ENCODE measurements around the gene KDM5C. TPM values are rescaled to one million over a fixed set of nuclear protein-coding genes. Genes with fewer than 3 reads are reported as not detected.

KDM5C gene
- total RNA-seq (2014; rRNA removed; shearing (Covaris generic); ENCODE audit: low replicate concordance): 52.9 and 104 TPM in 2 replicates

DNA sequence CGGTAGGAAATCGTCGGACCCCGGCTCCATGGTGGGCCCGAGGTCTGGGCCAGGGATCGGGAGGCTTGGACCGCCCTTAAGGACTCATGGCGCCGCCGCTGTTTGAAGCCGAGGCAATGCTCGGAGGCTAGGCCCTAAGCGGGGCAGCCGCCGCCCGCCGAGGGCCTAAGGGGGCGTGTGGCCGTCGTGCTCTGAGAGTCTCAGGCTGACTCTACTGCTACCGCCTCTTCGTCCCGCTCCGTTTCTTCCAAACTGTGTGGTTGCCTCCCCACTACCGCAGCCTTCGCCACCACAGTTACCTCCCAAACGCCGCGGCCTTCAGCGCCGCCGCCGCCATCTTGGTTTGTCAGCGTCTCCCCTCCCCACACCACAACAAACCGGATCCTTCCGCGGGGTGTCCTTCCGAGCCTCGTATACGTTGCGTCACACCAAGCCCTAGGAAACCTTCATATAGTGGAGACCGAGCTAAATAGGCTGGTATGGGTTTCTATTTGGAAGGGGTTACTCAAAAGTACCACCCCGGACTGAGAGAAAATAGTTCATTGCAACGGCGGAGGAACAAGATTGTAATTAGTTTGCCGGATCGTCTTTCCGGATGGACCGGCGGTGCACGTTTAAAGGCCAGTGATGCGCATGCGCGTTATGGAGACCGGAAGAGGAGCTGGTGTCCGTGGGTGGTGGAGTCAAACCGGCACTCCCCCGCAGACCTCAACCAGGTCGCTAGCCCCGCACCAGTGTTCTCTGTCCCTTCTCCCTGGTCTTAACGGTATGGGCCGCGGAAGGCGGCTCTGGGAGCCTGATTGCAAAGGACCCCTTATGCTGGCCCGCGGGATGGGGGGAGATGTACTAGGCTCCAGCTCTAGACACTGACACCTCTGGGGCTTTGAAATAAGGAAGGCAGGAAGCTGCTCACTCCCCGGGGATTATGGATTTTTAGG lies at the start of gene KDM5C:
Gene KDM5C (minus strand): TSS at position 348 of the 938 bp plus-strand sequence. CDS start 318 bp downstream, at position 30.
- Histone ChIP-seq H3K27me3 (ENCODE audit: low read length) (no peaks in the 10 kb centered on the region), H2AFZ (ENCODE audit: low read length) (peak within 1 kb of the TSS; percentile 88), H4K20me1 (ENCODE audit: insufficient read depth, low read depth, low read length) (peaks cover 37% of the 10 kb centered on the region), H3K9me3 (ENCODE audit: low read length) (no peaks in the 10 kb centered on the region), H3K27ac (ENCODE audit: low read length) (peak within 1 kb of the TSS; percentile 80), H3K36me3 (ENCODE audit: insufficient read depth, low read length) (peaks cover 21% of the 10 kb centered on the region), H3K9me2 (replicated peaks; ENCODE audit: insufficient read depth, low read length) (no peaks in the 10 kb centered on the region), H3K4me3 (ENCODE audit: low read length) (peak within 1 kb of the TSS; percentile 95), H3K4me1 (ENCODE audit: low read length) (peaks cover 29% of the 10 kb centered on the region), H3K9ac (ENCODE audit: low read length) (peak within 1 kb of the TSS; percentile 98), H3K79me2 (ENCODE audit: low read length) (peaks cover 47% of the 10 kb centered on the region), H3K4me2 (ENCODE audit: low read depth, low read length, poor library complexity, severe bottlenecking) (peak within 1 kb of the TSS; percentile 86)
- DNase-seq: peak; percentile 98

- no peak overlapping the region for H3K4me3 ChIP-seq (ENCODE audit: low read length)
- no peaks in the 10 kb centered on the region for H3K27me3 ChIP-seq (ENCODE audit: low read length)
- no peaks in the 10 kb centered on the region for H4K20me1 ChIP-seq (ENCODE audit: insufficient read depth, low read depth, low read length)
- H3K9me3 ChIP-seq (ENCODE audit: low read length): no peaks in the 10 kb centered on the region
- no peaks in the 10 kb centered on the region for H3K79me2 ChIP-seq (ENCODE audit: low read length)
- no peak for DNase-seq
- H3K4me2 ChIP-seq (ENCODE audit: low read depth, low read length, poor library complexity, severe bottlenecking): no peak overlapping the region
- H3K9ac ChIP-seq (ENCODE audit: low read length): no peak overlapping the region
- H3K27ac ChIP-seq (ENCODE audit: low read length): no peak overlapping the region
- no peaks in the 10 kb centered on the region for H3K9me2 ChIP-seq (replicated peaks; ENCODE audit: insufficient read depth, low read length)
- no peak overlapping the region for H2AFZ ChIP-seq (ENCODE audit: low read length)
- H3K4me1 ChIP-seq (ENCODE audit: low read length): no peaks in the 10 kb centered on the region
- H3K36me3 ChIP-seq (ENCODE audit: insufficient read depth, low read length): no peaks in the 10 kb centered on the region
Measured at GRCh38 chrX:53272808-53273337, 47.9 kb upstream of the KDM5C start.

DNA sequence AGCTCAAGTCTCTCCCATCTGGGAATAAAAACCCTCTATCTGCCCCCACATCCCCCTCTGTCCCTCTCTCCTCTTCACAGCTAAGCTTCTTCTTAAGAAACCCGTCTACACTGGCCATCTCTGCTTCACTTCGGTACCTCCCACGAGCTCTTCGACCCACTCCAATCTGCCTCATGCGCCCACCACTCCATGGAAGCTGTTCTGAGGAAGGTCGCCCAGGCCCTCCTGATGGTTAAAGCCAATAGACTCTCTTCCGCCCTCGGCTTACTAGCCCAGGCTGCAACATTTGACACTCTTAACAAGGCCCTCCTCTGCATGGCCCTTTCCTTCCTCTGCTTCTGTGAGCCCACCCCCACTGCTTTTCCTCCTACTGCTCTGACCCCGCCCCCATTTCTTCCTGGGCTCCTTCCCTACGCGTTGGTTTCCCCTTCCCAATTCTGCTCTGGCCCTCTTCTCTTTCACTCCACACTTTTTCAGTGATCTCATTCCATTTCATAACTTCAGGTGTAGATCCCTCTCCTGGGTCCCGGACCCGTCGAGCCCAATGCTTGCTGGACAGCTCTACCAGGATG lies 44.6 kb upstream of the KDM5C start:
- H3K36me3 ChIP-seq (ENCODE audit: insufficient read depth, low read length): no peaks in the 10 kb centered on the region
- no peak for DNase-seq
- no peaks in the 10 kb centered on the region for H3K79me2 ChIP-seq (ENCODE audit: low read length)
- H3K4me2 ChIP-seq (ENCODE audit: low read depth, low read length, poor library complexity, severe bottlenecking): no peak overlapping the region
- H3K9ac ChIP-seq (ENCODE audit: low read length): no peak overlapping the region
- H3K4me1 ChIP-seq (ENCODE audit: low read length): no peaks in the 10 kb centered on the region
- H3K27ac ChIP-seq (ENCODE audit: low read length): no peak overlapping the region
- H3K9me2 ChIP-seq (replicated peaks; ENCODE audit: insufficient read depth, low read length): no peaks in the 10 kb centered on the region
- no peak overlapping the region for H3K4me3 ChIP-seq (ENCODE audit: low read length)
- no peaks in the 10 kb centered on the region for H3K27me3 ChIP-seq (ENCODE audit: low read length)
- no peak overlapping the region for H2AFZ ChIP-seq (ENCODE audit: low read length)
- no peaks in the 10 kb centered on the region for H3K9me3 ChIP-seq (ENCODE audit: low read length)
- H4K20me1 ChIP-seq (ENCODE audit: insufficient read depth, low read depth, low read length): no peaks in the 10 kb centered on the region

GRCh38 chrX:53268173-53268572 lies 43.2 kb upstream of the KDM5C start:
- Histone ChIP-seq H3K9me3 (ENCODE audit: low read length) (no peaks in the 10 kb centered on the region), H2AFZ (ENCODE audit: low read length) (no peak overlapping the region), H3K27me3 (ENCODE audit: low read length) (no peaks in the 10 kb centered on the region), H3K4me3 (ENCODE audit: low read length) (no peak overlapping the region), H3K4me1 (ENCODE audit: low read length) (no peaks in the 10 kb centered on the region), H3K36me3 (ENCODE audit: insufficient read depth, low read length) (no peaks in the 10 kb centered on the region), H3K4me2 (ENCODE audit: low read depth, low read length, poor library complexity, severe bottlenecking) (no peak overlapping the region), H3K27ac (ENCODE audit: low read length) (no peak overlapping the region), H4K20me1 (ENCODE audit: insufficient read depth, low read depth, low read length) (no peaks in the 10 kb centered on the region), H3K9ac (ENCODE audit: low read length) (no peak overlapping the region), H3K9me2 (replicated peaks; ENCODE audit: insufficient read depth, low read length) (no peaks in the 10 kb centered on the region), H3K79me2 (ENCODE audit: low read length) (no peaks in the 10 kb centered on the region)
- no peak for DNase-seq

DNA sequence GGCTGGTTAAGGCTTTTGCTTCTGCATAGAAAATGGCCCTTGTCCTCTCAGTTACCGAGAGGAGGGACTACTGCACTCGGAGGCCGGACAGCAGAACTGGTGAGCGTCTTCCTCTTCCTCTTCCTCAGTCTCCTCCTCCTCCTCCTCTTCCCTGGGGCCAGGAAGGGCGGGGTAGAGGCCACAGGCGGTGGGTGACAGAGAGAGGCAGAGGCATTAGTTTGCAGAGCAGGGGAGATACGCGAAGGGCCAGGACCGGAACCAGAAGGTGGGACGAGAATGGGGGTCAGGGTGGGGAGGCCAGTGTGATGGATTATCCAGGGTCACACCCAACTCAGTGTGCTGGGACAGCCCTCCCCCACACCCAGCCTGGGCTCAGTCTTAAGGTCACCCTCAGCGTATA lies 41.9 kb upstream of the KDM5C start:
- Histone ChIP-seq H4K20me1 (ENCODE audit: insufficient read depth, low read depth, low read length) (no peaks in the 10 kb centered on the region), H2AFZ (ENCODE audit: low read length) (no peak overlapping the region), H3K79me2 (ENCODE audit: low read length) (no peaks in the 10 kb centered on the region), H3K9ac (ENCODE audit: low read length) (no peak overlapping the region), H3K9me2 (replicated peaks; ENCODE audit: insufficient read depth, low read length) (no peaks in the 10 kb centered on the region), H3K36me3 (ENCODE audit: insufficient read depth, low read length) (no peaks in the 10 kb centered on the region), H3K27ac (ENCODE audit: low read length) (no peak overlapping the region), H3K27me3 (ENCODE audit: low read length) (no peaks in the 10 kb centered on the region), H3K4me1 (ENCODE audit: low read length) (no peaks in the 10 kb centered on the region), H3K4me2 (ENCODE audit: low read depth, low read length, poor library complexity, severe bottlenecking) (no peak overlapping the region), H3K9me3 (ENCODE audit: low read length) (no peaks in the 10 kb centered on the region), H3K4me3 (ENCODE audit: low read length) (no peak overlapping the region)
- no peak for DNase-seq

DNA sequence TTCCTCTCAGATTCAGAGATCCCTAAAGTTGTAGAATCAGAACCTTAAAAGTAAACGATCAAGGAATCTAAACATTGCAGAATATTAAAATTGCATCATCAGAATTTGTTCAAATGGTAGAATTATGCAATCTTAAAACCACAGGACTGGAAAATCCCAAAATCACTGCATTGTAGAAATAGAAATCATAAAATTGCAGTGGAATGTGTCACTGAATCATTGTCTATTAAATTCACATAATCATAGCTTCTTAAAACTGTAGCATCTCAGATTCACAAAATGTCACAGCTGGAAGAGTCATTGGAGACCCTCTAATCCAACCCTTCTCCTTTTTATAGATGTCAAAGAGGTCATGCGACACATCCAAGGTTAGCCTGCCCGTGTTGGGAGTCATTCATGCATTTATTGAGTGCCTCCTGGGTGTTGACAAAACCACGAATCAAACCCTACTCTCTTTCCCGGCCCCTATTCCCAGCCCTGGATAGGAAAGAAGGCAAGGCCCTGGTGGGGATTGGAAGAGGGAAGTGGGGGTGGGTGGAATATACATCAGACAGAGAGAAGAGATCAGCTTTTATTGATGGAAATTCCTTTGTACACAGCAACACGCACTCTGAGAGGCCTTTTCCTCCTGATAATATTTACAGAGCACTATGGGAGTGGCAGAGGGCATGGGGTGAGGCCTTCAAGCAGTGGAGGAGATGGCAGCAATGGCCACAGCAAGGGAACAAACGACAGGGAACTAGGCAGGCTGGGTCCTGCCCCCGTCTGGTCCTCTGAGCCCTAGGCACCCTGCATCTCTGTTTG lies 41.0 kb upstream of the KDM5C start:
- no peaks in the 10 kb centered on the region for H3K9me2 ChIP-seq (replicated peaks; ENCODE audit: insufficient read depth, low read length)
- no peak overlapping the region for H3K9ac ChIP-seq (ENCODE audit: low read length)
- DNase-seq: no peak
- no peak overlapping the region for H2AFZ ChIP-seq (ENCODE audit: low read length)
- no peaks in the 10 kb centered on the region for H4K20me1 ChIP-seq (ENCODE audit: insufficient read depth, low read depth, low read length)
- no peak overlapping the region for H3K27ac ChIP-seq (ENCODE audit: low read length)
- H3K27me3 ChIP-seq (ENCODE audit: low read length): no peaks in the 10 kb centered on the region
- no peaks in the 10 kb centered on the region for H3K4me1 ChIP-seq (ENCODE audit: low read length)
- H3K79me2 ChIP-seq (ENCODE audit: low read length): no peaks in the 10 kb centered on the region
- H3K4me2 ChIP-seq (ENCODE audit: low read depth, low read length, poor library complexity, severe bottlenecking): no peak overlapping the region
- no peak overlapping the region for H3K4me3 ChIP-seq (ENCODE audit: low read length)
- no peaks in the 10 kb centered on the region for H3K9me3 ChIP-seq (ENCODE audit: low read length)
- no peaks in the 10 kb centered on the region for H3K36me3 ChIP-seq (ENCODE audit: insufficient read depth, low read length)

GRCh38 chrX:53263597-53264094 lies 38.6 kb upstream of the KDM5C start:
- Histone ChIP-seq H3K4me3 (ENCODE audit: low read length) (no peak overlapping the region), H4K20me1 (ENCODE audit: insufficient read depth, low read depth, low read length) (no peaks in the 10 kb centered on the region), H3K4me1 (ENCODE audit: low read length) (no peaks in the 10 kb centered on the region), H3K9me2 (replicated peaks; ENCODE audit: insufficient read depth, low read length) (no peaks in the 10 kb centered on the region), H3K9ac (ENCODE audit: low read length) (no peak overlapping the region), H3K36me3 (ENCODE audit: insufficient read depth, low read length) (no peaks in the 10 kb centered on the region), H3K79me2 (ENCODE audit: low read length) (no peaks in the 10 kb centered on the region), H2AFZ (ENCODE audit: low read length) (no peak overlapping the region), H3K27me3 (ENCODE audit: low read length) (no peaks in the 10 kb centered on the region), H3K9me3 (ENCODE audit: low read length) (no peaks in the 10 kb centered on the region), H3K27ac (ENCODE audit: low read length) (no peak overlapping the region), H3K4me2 (ENCODE audit: low read depth, low read length, poor library complexity, severe bottlenecking) (no peak overlapping the region)
- no peak for DNase-seq
